GM21526 (cell line): ENCODE results near the gene LILRB3.
A peak's percentile ranks its signal among the peaks of the same experiment; 100 is the strongest.
"Not testable (repeated sequence)": the region's sequence is repeated elsewhere in the genome, so short reads cannot be mapped to it uniquely, and the experiment has no call there.

Experiments
- ATAC-seq: cut with Tn5 transposase; IDR thresholded peaks from one replicate; pipeline ENCODE4 v1.9.1; 2021; ENCODE audit warnings: moderate library complexity; ENCODE audit not compliant: unreplicated experiment, low FRiP score

The LILRB3 gene

GRCh38 chr19:54191011-54191810 is 31.6 kb downstream of the LILRB3 start, which contains the start of gene TSEN34:
TSS of gene TSEN34 (plus strand) at chr19:54191308. CDS start at chr19:54191365, 57 bp downstream.
- ATAC-seq, result peak; percentile 19

GRCh38 chr19:54190503-54191010 is 32.2 kb downstream of the LILRB3 start:
- ATAC-seq, result peak; percentile 47

- peak; percentile 43 for ATAC-seq
Observed at GRCh38 chr19:54189735-54190502, 32.9 kb downstream of the LILRB3 start.

GRCh38 chr19:54189145-54189734 is 33.6 kb downstream of the LILRB3 start, which contains the start of gene MBOAT7:
TSS of gene MBOAT7 (minus strand) at chr19:54189580. CDS start at chr19:54188508, 1,072 bp downstream.
- peak; percentile 15 for ATAC-seq

GRCh38 chr19:54188215-54188871 is 34.5 kb downstream of the LILRB3 start:
- no peak for ATAC-seq

- no peak for ATAC-seq
Observed at GRCh38 chr19:54186934-54187381, 35.8 kb downstream of the LILRB3 start.

- no peak for ATAC-seq
Observed at GRCh38 chr19:54186351-54186750, 36.5 kb downstream of the LILRB3 start.

GRCh38 chr19:54183431-54183830 is 39.4 kb downstream of the LILRB3 start:
- no peak for ATAC-seq

GRCh38 chr19:54181894-54182293 is 40.9 kb downstream of the LILRB3 start:
- ATAC-seq, result not testable (repeated sequence)

- ATAC-seq, result no peak
Observed at GRCh38 chr19:54180691-54181091, 42.1 kb downstream of the LILRB3 start.

GRCh38 chr19:54179921-54180461 is 42.8 kb downstream of the LILRB3 start:
- ATAC-seq, result no peak

GRCh38 chr19:54179262-54179852 is 43.5 kb downstream of the LILRB3 start:
- no peak for ATAC-seq

- ATAC-seq, result no peak
Observed at GRCh38 chr19:54178581-54179261, 44.1 kb downstream of the LILRB3 start.

GRCh38 chr19:54173951-54174834 is 48.6 kb downstream of the LILRB3 start:
- no peak for ATAC-seq

GRCh38 chr19:54173359-54173699 is 49.5 kb downstream of the LILRB3 start:
- ATAC-seq, result no peak

GRCh38 chr19:54172471-54173358 is 50.1 kb downstream of the LILRB3 start, which contains the start of gene TMC4:
TSS of gene TMC4 (minus strand) at chr19:54173160. CDS start at chr19:54173117, 43 bp downstream.
- ATAC-seq, result no peak
